Suprapubic skin (tissue), 3 donors: ENCODE data around the gene ETV6.

Experiments
- CTCF ChIP-seq, 2 donors: fragments of 200-600 bp in 1 of 2; fragments of 450-650 bp in 1 of 2; sonication (generic) in 1 of 2; IDR thresholded peaks; one replicate each; pipeline ENCODE4 v1.5.1; 2016 to 2019; ENCODE audit warnings: antibody characterized with exemption in 2 of 2, mild to moderate bottlenecking in 1 of 2, moderate library complexity in 1 of 2
- EP300 ChIP-seq: sonication (generic); formaldehyde crosslinking; IDR thresholded peaks from one replicate; pipeline ENCODE4 v1.6.1; 2017; ENCODE audit warnings: antibody characterized with exemption

- TF ChIP-seq CTCF (IDR thresholded peaks at IDR 0.05): no peak
- TF ChIP-seq EP300: no peak
Measured at GRCh38 chr12:11815397-11815796, 165.9 kb downstream of the ETV6 start.
